Measurements from ENCODE around the gene ZNF827. TPM values are rescaled to one million over a fixed set of nuclear protein-coding genes. Genes with fewer than 3 reads are reported as not detected.
A peak's percentile ranks its signal among the peaks of the same experiment; 100 is the strongest.

Gene ZNF827
- total and polyA plus RNA-seq, 10 donors, result 3.3 to 31.6 (median 16.1) TPM

- Histone ChIP-seq H3K9me3 (no peaks in the 10 kb centered on the region), H3K4me3 (no peak overlapping the region), H3K27me3 (replicated peaks in 1 of 7) (no peaks in the 10 kb centered on the region), H3K36me3 (peaks cover 0 to 10% (median 5%) of the 10 kb centered on the region in 6 donors), H3K27ac (peak overlapping the region in 1 of 8 donors; percentile 6), H3K4me1 (peaks cover 0 to 42% (median 14%) of the 10 kb centered on the region in 6 donors)
- intact Hi-C loops (cut with DNase I; ENCODE audit: low total_unique reads), result no loop called here
- DNase-seq, result no peak
- WGBS, 5 donors, result 66 to 72% (median 68%) methylated on average over 4 of the region's 4 CpGs
- TF ChIP-seq CTCF (IDR thresholded peaks at IDR 0.05 in 8 of 11, conservative IDR thresholded peaks at IDR 0.05 in 3 of 11) (no peak), POLR2AphosphoS5 (IDR thresholded peaks at IDR 0.05) (no peak), POLR2A (IDR thresholded peaks at IDR 0.05) (no peak)
These were observed 31.2 kb downstream of the ZNF827 start for GRCh38 chr4:145907390-145907789.

GRCh38 chr4:145904413-145905177 lies 34.0 kb downstream of the ZNF827 start:
- no peaks in the 10 kb centered on the region for H3K9me3 ChIP-seq
- H3K27me3 ChIP-seq (replicated peaks in 1 of 7), result no peaks in the 10 kb centered on the region
- DNase-seq, result no peak
- 88 to 97% (median 93%) methylated on average over 7 of the region's 7 CpGs for WGBS, 5 donors
- TF ChIP-seq CTCF (IDR thresholded peaks at IDR 0.05 in 8 of 11, conservative IDR thresholded peaks at IDR 0.05 in 3 of 11) (no peak), POLR2A (IDR thresholded peaks at IDR 0.05) (no peak), POLR2AphosphoS5 (IDR thresholded peaks at IDR 0.05) (no peak)
- H3K27ac ChIP-seq, result no peak overlapping the region
- H3K4me1 ChIP-seq, result peaks cover 0 to 35% (median 9%) of the 10 kb centered on the region in 6 donors
- H3K36me3 ChIP-seq, result peaks cover 0 to 29% (median 16%) of the 10 kb centered on the region in 6 donors
- intact Hi-C loops (cut with DNase I; ENCODE audit: low total_unique reads), result no loop called here
- no peak overlapping the region for H3K4me3 ChIP-seq

DNA sequence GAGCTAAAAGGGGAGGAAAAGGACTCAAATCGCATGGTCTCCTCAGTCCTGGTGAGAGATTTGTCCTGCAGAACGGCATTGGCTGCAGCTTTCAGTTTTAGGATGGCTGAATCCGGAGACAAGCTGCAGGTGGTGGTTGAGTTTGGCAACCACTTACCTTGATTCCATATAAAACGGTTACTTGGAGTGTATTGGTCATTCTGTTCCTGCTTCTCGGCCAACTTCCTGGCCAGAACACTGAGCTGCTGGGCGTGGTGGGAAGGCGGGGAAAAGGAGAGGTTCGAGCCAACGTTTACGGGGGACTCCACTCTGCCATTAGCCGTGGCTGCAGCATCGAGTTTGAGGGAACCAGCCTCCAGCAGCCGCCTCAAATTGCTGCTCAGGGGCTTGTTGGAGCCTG lies 36.1 kb downstream of the ZNF827 start:
- WGBS, 5 donors, result 90 to 96% (median 93%) methylated on average over 9 to 13 of the region's 13 CpGs
- no peak for DNase-seq
- Histone ChIP-seq H3K27me3 (replicated peaks in 1 of 7) (no peaks in the 10 kb centered on the region), H3K27ac (no peak overlapping the region), H3K9me3 (no peaks in the 10 kb centered on the region), H3K4me1 (peaks cover 0 to 15% (median 6%) of the 10 kb centered on the region in 6 donors), H3K4me3 (no peak overlapping the region), H3K36me3 (peaks cover 0 to 29% (median 16%) of the 10 kb centered on the region in 6 donors)
- intact Hi-C loops (cut with DNase I; ENCODE audit: low total_unique reads), result no loop called here
- TF ChIP-seq CTCF (IDR thresholded peaks at IDR 0.05 in 8 of 11, conservative IDR thresholded peaks at IDR 0.05 in 3 of 11), result no peak
- no peak for TF ChIP-seq POLR2AphosphoS5 (IDR thresholded peaks at IDR 0.05)
- TF ChIP-seq POLR2A (IDR thresholded peaks at IDR 0.05), result no peak

DNA sequence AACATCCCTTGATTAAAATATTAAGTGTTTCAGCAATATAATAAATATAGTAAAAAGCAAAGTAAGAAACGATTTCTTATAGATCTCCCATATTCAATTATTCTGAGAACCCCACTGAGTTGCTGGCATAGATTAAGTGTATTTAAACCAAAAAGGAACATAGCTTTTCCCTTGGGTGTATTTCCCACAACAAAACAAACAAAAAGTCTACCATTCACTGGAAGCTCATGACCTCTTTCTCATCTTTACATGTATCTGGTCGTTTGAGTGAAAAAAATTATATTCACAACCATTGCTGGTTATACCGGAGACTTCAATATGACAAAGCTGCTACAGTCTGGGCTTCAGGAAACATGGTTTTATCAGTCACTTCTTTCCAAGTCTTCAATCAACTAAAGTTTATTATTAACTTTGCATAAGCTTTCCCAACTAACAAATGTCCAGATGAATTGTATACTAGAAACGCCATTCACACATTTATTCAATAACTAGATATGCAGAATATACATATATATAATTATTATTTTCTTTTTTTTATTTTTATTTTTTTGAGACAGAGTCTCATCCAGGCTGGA lies 38.6 kb downstream of the ZNF827 start:
- no peak for TF ChIP-seq POLR2A (IDR thresholded peaks at IDR 0.05)
- no peak for TF ChIP-seq POLR2AphosphoS5 (IDR thresholded peaks at IDR 0.05)
- no peak for TF ChIP-seq CTCF (IDR thresholded peaks at IDR 0.05 in 8 of 11, conservative IDR thresholded peaks at IDR 0.05 in 3 of 11)
- H3K27me3 ChIP-seq (replicated peaks in 1 of 7), result no peaks in the 10 kb centered on the region
- no peak overlapping the region for H3K4me3 ChIP-seq
- no peaks in the 10 kb centered on the region for H3K9me3 ChIP-seq
- WGBS, 5 donors, result 82 to 91% (median 89%) methylated on average over 4 of the region's 4 CpGs
- DNase-seq, result no peak
- H3K36me3 ChIP-seq, result peaks cover 0 to 29% (median 16%) of the 10 kb centered on the region in 6 donors
- H3K27ac ChIP-seq, result no peak overlapping the region
- intact Hi-C loops (cut with DNase I; ENCODE audit: low total_unique reads), result no loop called here
- peaks cover 0 to 23% (median 0%) of the 10 kb centered on the region in 6 donors for H3K4me1 ChIP-seq

All from spleen (tissue), 11 donors.